ENCODE results near the gene SATB1.

DNA sequence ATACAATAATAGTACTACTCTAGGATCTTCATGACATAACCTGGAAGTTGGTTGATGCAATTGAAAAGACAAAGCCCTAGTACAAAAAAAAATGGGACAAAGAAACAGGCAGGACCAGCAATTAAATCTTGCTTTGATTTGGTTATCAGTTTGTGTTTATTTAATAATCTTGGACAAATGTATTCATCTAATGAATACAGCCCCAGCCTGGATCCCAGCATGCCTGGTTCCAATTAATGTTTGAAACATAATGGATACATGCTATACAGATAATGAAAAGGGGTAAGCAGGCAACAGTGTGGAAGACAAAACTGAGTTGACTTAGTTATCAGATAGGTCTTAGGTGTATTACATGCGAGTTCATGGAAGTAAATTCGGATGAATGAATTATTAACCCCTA is 29.6 kb upstream of the SATB1 start:
- TF ChIP-seq, protein P1, sequence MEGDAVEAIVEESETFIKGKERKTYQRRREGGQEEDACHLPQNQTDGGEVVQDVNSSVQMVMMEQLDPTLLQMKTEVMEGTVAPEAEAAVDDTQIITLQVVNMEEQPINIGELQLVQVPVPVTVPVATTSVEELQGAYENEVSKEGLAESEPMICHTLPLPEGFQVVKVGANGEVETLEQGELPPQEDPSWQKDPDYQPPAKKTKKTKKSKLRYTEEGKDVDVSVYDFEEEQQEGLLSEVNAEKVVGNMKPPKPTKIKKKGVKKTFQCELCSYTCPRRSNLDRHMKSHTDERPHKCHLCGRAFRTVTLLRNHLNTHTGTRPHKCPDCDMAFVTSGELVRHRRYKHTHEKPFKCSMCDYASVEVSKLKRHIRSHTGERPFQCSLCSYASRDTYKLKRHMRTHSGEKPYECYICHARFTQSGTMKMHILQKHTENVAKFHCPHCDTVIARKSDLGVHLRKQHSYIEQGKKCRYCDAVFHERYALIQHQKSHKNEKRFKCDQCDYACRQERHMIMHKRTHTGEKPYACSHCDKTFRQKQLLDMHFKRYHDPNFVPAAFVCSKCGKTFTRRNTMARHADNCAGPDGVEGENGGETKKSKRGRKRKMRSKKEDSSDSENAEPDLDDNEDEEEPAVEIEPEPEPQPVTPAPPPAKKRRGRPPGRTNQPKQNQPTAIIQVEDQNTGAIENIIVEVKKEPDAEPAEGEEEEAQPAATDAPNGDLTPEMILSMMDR (IDR thresholded peaks at IDR 0.05), result no peak
- TF ChIP-seq POLR2AphosphoS5 (IDR thresholded peaks at IDR 0.05) (no peak), POLR2A (IDR thresholded peaks at IDR 0.05) (no peak), EP300 (IDR thresholded peaks at IDR 0.05) (no peak)
